IPS DF 4.7 (cell line): Measurements from ENCODE around the gene TK1.
A peak's percentile ranks its signal among the peaks of the same experiment; 100 is the strongest.
"Not testable (repeated sequence)": the region's sequence is repeated elsewhere in the genome, so short reads cannot be mapped to it uniquely, and the experiment has no call there.

ENCODE experiments used
- DNase-seq: peaks from one replicate; pipeline ENCODE4 v3.0.0-alpha.2; 2013; ENCODE audit warnings: low spot score; ENCODE audit errors: extremely low read depth

TK1 gene

GRCh38 chr17:78154903-78155811 lies 31.7 kb downstream of the TK1 start:
- no peak for DNase-seq

GRCh38 chr17:78151514-78152008 lies 35.3 kb downstream of the TK1 start:
- no peak for DNase-seq

- DNase-seq = no peak
Measured at GRCh38 chr17:78148286-78149016, 38.4 kb downstream of the TK1 start.

GRCh38 chr17:78147315-78147998 lies 39.4 kb downstream of the TK1 start:
- DNase-seq = no peak

- no peak for DNase-seq
Measured at GRCh38 chr17:78146881-78147280, 40.0 kb downstream of the TK1 start.

- DNase-seq = no peak
Measured at GRCh38 chr17:78146471-78146869, 40.4 kb downstream of the TK1 start.

- no peak for DNase-seq
Measured at GRCh38 chr17:78144736-78145641, 41.9 kb downstream of the TK1 start.

GRCh38 chr17:78144147-78144719 lies 42.6 kb downstream of the TK1 start:
- DNase-seq = no peak

- no peak for DNase-seq
Measured at GRCh38 chr17:78143214-78144146, 43.4 kb downstream of the TK1 start.

GRCh38 chr17:78142119-78142861 lies 44.6 kb downstream of the TK1 start:
- DNase-seq = no peak

- no peak for DNase-seq
Measured at GRCh38 chr17:78141437-78142118, 45.3 kb downstream of the TK1 start.

GRCh38 chr17:78140169-78141051 lies 46.4 kb downstream of the TK1 start:
- DNase-seq = peak; percentile 87

- DNase-seq = not testable (repeated sequence)
Measured at GRCh38 chr17:78139861-78140168, 47.0 kb downstream of the TK1 start.

GRCh38 chr17:78138204-78139060 lies 48.4 kb downstream of the TK1 start:
- no peak for DNase-seq

GRCh38 chr17:78137392-78138203 lies 49.3 kb downstream of the TK1 start:
- DNase-seq = no peak
